HG02588 (cell line): Measurements from ENCODE around the gene DCDC2.
"Not testable (repeated sequence)": the region's sequence is repeated elsewhere in the genome, so short reads cannot be mapped to it uniquely, and the experiment has no call there.

Experiments
- ATAC-seq: cut with Tn5 transposase; IDR thresholded peaks from one replicate; pipeline ENCODE4 v1.9.1; 2021; ENCODE audit warnings: mild to moderate bottlenecking, moderate library complexity; ENCODE audit not compliant: unreplicated experiment

DCDC2 gene

DNA sequence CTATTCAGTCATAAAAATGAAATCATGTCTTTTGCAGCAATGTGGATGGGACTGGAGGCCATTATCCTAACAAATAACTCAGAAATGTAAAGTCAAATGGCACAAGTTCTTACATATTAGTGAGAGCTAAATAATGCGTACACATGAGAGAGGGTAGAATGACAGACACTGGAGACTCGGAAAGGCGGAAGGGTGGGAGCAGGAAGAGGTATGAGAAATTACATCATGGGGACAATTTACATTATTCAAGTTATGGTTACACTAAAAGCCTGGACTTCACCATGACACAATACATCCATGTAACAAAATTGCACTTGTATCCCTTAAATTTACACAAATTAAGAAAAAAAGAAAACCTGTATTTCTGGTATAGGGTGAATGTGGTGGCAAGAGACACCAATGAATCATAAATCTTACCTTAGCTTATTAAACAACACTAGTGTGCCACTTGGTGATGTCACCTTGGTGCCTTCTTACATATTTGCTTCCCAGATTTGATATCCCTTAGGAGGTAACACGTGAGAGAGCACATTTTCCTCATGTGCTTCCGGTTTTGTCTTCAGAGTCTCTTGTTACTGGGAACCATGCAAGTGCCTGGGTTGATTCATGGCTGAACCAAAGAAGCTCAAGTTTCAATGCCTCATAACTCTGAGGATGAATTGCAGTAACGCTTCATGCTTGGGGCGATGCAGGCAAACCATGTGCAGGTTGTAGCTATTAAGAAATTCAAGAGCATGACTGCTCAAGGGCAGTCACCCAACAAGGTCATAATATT, 84.6 kb downstream of the DCDC2 start:
- ATAC-seq, result no peak

DNA sequence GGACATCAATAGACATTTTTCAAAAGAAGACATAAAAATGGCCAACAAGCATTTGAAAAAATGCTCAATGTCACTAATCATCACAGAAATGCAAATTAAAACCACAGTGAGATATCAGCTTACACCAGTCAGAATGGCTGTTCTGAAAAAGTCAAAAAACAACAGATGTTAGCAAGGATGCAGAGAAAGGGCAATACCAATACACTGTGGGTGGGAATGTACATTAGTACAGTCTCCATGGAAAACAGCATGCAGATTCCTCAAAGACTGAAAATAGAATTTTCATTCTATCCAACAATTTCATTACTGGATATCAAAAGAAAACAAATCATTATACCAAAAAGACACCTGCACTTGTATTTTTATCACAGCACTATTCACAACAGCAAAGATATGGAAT, 85.3 kb downstream of the DCDC2 start:
- ATAC-seq, result no peak

DNA sequence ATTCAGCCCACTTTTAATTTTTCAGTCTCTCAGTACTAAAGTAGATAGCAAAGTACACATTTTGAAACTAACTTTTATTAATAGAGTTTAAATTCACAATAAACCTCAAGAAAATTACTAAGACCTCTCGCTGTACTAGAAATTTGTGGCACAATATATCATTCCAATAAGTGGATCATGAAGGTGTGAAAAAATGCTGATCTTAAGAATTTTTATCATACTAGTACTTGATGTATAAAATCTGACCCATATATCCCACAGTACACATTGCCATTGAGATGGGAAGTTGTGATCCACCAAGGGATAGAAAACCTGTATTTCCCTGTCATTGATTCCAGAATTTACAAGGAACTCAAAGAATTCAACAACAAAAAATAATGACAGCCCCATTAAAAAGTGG, 85.7 kb downstream of the DCDC2 start:
- ATAC-seq, result no peak

DNA sequence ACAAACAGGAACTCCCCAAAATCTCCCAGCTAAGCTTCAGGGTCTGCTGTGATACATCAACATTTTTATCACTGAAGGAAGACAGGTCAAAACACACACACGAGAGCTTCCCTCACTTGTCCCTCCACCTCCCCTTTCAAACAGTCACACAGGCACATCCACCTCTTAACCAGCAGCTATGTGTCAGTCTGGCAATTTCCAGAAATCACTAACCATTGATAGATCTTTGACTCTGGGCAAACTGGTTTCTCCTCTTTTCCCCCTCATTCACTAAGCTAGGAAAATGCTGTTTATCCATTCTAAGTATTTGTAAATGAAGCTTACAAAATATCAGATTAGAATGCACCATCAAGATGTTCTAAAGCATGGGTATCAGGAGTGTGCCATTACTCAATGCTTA, 87.8 kb downstream of the DCDC2 start:
- no peak for ATAC-seq

DNA sequence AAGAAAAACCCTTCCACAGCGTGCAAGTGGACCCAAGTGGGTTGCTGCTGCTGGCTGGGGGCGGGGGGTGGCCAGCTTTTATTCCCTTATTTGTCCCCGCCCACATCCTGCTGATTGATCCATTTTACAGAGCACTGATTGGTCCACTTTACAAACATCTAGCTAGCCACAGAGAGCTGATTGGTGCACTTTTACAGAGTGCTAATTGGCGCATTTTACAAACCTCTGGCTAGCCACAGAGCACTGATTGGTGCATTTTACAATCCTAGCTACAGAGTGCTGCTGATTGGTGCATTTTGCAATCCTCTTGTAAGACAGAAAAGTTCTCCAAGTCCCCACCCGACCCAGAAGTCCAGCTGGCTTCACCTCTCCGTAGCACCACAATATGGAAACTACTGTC, 99.6 kb downstream of the DCDC2 start:
- not testable (repeated sequence) for ATAC-seq

DNA sequence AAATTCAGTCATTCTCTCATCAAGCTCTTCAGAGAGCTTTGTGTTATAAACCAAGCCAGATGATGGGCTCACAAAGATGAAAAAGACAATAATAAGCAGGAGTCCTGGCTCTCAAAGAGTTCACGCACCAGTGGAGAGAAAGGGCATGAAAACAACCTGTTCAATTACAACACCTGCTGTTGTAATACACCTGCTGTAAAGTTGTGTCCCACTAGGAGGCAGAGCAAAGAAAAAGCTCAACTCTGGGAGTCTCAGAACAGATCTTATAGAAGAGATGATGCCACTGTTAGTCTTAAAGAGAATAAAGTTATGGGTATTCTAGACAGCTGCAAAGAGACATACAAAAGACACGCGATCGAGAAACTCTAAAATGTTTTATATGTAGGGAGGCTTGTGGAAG, 100.6 kb downstream of the DCDC2 start:
- ATAC-seq, result no peak

DNA sequence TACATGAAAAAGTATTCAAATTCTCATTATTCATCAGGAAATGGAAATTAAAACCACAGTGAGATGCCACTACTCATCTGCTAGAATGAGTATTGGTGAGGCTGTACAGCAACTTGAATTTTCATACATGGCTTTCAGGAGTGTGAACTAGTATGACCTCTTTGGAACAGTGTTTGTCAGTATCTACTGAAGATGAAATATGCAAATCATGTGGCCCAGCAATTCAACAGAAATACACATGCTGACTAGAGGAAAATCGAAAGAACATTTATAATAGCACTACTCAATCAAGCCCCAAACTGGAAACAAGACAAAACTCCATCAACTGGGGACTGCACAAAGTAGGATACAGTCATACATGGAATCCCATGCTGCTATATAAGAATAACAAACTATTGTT, 102.2 kb downstream of the DCDC2 start:
- ATAC-seq, result peak; percentile 94

DNA sequence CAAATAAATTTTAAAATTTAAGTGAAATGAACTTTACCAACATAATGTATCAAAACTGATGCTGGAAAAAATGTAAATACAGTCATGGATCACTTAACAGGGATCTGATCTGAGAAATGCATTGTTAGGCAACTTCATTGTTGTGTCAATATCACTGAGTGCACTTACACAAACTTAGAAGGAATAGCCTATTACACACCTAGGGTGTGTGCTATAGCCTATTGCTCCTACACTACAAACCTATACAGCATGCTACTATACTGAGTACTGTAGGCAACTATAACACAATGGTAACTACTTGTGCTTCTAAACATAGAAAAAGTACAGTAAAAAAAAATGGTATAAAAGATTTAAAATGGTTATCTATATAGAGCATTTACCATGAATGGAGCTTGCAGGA, 104.5 kb downstream of the DCDC2 start:
- no peak for ATAC-seq

DNA sequence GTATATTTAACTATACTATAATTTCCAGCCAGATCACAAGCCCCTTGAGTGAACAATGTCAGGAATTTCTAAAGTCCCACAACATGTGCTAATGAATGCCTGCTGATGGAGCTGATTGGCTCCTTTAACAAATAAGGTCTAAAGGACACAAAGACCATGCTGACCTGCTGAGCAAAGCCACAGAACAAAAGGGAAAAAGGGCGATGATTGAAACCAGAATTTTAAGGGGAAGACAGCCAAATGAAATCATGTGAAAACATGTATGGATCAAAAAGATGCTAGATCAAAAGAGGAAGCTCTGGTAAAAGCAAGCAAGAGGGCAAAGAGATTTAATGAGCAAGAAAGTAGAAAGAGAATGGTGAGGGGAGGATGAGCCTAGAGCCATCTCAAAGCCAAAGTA, 105.6 kb downstream of the DCDC2 start:
- ATAC-seq, result no peak

DNA sequence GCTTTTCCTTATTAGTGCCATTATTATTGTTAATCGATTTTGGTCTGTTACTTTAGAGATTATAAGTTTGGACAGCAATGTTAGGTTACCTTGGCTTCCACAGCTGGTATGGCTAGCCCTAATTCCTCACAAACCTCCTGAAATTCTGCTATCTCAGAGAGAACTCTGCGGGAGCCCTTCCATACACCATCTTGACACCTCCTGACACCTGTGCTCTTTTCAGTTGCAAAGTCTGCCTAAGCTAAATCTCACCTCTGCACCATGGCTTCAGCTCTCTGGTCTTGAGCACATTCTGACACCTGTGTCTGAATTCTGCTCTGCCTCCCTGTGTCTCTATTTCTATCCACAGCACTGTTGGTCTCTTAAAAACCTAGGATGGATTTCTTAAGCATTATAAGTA, 106.5 kb downstream of the DCDC2 start:
- ATAC-seq, result no peak

DNA sequence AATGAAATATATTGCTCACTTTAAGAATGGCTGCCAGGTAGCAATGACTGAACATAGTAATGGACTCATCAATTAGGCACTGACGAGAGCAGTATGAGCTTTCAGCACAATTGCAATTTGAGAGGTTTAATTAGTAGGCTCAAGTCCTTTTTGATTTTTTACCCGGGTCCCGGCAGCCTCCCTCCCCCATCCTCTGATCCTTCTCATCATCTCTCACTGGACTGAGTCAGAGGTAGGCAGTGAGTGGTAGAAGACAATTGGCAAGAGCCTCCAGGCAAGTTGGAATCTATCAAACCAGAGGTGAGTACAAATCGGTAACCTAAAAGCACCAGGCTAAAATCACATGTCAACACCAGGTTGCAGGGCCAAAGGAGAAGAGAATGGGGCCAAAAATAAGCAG, 107.9 kb downstream of the DCDC2 start:
- ATAC-seq, result no peak

DNA sequence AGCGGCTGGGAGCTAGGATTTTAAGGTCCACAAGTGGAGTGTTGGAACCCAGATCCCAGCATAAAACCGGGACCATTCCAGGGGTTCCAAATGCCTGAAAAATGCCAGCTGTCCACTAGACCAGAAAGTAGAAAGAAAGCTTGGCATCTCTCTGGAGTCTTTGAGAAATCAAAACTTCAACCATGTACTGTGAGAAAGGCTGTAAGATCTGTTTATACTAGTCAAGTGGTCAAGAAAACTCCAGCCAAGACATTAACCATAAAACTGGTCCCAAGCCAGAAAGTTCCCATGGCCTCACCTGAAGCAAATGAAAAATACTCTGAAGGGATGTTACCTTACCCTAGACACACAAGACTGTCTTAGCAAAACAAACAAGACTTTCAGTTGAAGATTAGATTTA, 112.6 kb downstream of the DCDC2 start:
- ATAC-seq, result no peak

DNA sequence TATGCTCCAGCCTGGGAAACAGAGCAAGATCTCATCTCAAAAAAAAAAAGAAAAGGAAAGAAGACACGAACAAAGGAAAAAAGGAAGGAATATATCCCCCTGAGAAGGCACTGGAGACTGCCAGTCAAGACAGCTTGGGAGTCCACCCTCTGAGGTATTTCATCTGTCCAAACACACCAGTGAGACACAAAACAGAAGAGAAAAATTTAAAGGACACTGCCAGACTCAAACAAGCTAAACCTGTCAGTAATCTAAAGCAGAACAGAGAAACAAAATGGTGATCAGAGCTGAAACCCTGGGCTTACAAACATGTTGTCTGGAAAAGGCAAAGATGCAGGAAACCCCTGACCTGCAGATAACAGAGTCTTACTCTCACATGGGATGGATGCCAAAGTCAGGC, 114.9 kb downstream of the DCDC2 start:
- no peak for ATAC-seq

DNA sequence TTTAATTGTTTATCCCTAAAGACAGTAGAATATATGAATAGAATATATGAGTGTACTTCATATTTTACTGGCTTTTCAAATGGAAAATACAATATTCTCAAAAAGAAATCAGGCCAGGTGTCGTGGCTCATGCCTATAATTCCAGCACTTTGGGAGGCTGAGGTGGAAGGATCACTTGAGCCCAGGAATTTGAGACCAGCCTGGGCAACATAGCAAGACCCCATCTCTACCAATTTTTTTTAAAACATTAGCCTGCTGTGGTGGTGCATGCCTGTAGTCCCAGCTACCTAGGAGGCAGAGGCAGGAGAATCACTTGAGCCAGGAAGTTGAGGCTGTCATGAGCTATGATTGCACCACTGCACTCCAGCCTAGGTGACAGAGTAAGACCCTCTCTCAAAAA, 116.1 kb downstream of the DCDC2 start:
- not testable (repeated sequence) for ATAC-seq

DNA sequence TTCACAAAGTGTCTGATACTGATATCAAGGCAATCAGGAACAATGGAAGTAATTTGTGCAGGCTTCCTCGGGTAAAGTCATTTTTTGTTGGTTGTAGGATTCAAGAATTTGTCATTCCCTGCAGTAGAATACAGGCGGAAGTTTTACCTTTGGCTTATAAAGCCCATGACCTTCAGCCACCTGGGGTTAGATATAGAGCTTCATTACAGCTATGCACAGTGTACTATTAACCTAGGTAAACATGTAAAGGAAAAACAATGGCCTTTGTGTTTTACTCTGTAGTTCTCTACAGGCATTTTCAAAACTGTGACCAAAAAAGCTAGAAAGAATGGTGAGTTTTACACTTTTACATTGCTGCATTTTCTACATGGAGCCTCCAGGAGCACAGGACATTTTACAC, 116.9 kb downstream of the DCDC2 start:
- no peak for ATAC-seq

DNA sequence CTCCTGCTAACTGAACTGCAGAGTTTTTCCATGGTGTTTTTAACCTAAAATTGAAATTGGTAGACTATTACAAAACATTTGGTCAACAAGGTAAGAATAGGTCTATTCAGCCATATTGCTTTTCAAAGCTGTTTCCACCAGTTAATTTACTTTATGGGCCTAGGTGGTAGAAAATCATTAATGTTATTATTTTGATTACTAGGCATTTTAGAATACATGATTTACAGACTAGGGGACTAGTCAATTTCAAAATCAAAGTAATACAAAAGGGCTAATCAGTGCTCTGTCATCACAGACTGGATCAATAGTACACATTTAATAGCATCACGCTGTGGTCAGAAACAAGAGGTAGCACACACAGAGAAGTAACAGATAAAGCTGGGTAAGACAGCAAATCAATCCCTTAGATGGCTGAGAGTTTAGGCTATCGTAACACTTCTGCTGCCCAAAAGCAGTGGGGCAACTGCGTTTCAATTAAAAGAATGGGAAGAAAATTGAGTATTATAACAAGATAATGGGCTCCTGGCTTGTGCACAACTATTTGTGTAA, 117.4 kb downstream of the DCDC2 start:
- ATAC-seq, result no peak

DNA sequence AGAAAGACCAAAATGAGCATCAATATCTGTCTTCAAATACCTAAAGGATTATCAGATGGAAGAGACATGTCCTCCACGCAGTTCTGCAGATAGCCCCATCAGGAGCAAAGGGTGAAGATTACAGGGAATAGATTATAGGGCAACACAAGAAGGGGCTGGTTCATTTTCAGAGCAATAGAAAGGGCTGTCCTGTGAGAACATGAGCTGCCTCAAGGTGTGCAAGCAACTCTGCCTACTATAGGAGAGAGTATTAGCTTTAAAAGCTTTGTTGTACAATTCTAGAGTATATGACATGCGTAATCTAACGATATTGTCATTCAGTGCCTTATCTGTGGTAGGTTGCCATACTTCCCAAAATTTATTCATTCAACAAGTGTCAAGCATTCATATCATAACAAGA, 119.2 kb downstream of the DCDC2 start:
- no peak for ATAC-seq

DNA sequence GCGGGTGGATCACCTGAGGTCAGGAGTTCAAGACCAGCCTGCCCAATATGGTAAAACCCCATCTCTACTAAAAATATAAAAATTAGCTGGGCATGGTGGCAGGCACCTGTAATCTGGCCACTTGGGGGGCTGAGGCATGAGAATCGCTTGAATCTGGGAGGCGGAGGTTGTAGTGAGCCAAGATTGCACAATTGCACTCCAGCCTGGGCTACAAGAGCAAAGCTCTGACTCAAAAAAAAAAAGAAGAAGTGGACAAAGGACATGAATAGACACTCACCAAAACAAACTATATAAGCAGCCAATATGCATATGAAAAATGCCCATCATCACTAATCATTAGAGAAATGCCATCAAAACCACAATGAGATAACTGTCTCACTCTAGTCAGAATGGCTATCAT, 121.1 kb downstream of the DCDC2 start:
- ATAC-seq, result not testable (repeated sequence)

DNA sequence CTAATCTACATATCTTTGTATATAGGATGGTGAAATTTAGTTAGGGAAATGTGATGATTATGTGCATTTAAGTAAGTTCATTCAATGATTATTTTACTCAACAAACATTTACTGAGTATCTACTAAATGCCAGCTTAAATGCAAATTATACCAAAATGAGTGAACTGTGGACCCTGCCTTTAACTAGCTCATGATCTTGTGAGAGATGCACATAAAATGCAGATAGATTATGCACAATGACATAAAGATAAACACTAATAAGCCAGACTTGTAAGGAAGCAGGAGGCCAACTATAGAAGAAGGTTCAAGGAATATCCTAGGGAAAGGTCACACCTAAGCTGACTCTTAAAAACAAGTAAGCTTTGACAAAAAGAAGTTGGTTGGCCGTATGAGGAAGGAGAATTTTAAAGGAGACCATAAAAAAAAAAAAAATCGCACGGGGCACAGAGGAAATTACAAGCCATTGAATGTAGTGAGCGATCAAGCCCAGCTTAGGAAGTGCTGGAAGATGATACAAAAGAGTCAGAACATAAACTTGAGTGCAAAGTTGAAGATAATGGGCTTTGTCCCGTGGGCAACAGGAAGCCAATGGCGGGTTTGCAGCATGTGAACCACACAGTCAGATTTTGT, 123.9 kb downstream of the DCDC2 start:
- no peak for ATAC-seq

DNA sequence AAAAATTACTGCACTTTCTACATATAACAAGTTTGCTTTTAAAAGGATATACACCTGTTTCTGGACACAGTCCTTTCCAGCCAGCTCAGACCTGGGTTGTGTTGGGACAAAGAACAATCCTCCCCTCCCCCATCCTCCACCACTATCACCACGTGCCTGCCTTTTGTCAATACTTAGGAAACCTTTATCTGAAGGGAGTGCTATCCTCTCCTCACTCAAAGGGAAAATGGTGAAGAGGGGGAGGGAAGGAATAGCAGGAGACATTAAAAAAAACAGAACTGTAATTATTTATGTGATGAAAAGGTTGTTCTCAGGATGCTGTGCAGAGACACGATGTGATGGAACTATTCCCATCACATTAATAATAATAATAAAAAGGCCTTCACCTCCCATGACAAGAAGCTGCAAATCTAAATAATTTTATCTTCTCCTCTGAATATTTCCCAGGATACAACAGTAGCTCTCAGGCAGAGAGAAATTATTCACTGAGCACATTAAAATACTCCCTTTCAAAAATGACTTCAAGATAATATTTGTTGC, 126.4 kb downstream of the DCDC2 start:
- no peak for ATAC-seq

DNA sequence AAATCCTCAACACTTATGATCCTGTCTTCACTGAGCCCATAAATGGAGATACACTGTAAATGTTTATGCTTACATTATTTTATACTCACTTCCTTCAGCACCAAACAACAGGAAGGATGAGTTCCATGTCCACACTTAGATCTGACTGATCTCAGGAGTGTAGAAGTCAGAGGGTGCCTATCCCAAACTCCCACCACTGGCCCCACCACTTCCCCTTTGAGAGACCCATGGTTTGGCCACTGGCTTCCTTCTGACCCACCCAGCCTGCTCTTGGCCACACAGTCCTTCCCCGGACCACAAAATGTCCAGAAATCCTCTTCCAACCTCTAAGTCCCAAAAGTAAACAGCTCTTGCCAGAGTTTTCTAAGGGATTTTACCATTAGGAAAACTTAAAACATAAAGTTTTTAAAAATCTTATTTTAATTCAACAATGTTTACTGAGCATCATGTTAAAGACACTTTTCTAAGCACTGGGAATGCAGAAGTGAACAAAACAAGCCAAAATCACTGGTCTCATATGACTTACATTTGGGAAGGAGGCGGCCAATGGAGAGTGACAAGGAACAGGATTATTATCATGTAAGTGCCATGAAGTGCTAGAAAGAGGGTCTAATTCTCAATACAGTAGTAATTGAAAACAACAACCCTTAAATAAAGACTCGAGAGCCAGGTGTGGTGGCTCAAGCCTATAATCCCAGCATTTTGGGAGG, 128.0 kb downstream of the DCDC2 start:
- no peak for ATAC-seq
